NCI-H2227 (cell line): Measurements from ENCODE around the gene KCNQ1OT1.

ENCODE experiments used
- DNase-seq: peaks from one replicate; lab custom pipeline; 2025; ENCODE audit not compliant: unreplicated experiment; lab: John Stamatoyannopoulos, UW

KCNQ1OT1 gene

GRCh38 chr11:2669634-2670469 is 29.9 kb downstream of the KCNQ1OT1 start:
- no peak for DNase-seq

- no peak for DNase-seq
Measured at GRCh38 chr11:2668876-2669275, 30.9 kb downstream of the KCNQ1OT1 start.

- DNase-seq: no peak
Measured at GRCh38 chr11:2667940-2668339, 31.9 kb downstream of the KCNQ1OT1 start.

- no peak for DNase-seq
Measured at GRCh38 chr11:2666828-2667570, 32.8 kb downstream of the KCNQ1OT1 start.

GRCh38 chr11:2666401-2666741 is 33.4 kb downstream of the KCNQ1OT1 start:
- DNase-seq: no peak

- DNase-seq: no peak
Measured at GRCh38 chr11:2665526-2666400, 34.0 kb downstream of the KCNQ1OT1 start.

- DNase-seq: no peak
Measured at GRCh38 chr11:2664791-2665525, 34.8 kb downstream of the KCNQ1OT1 start.

GRCh38 chr11:2664376-2664775 is 35.4 kb downstream of the KCNQ1OT1 start:
- no peak for DNase-seq

- DNase-seq: no peak
Measured at GRCh38 chr11:2663915-2664314, 35.9 kb downstream of the KCNQ1OT1 start.

GRCh38 chr11:2663506-2663905 is 36.3 kb downstream of the KCNQ1OT1 start:
- DNase-seq: no peak

- no peak for DNase-seq
Measured at GRCh38 chr11:2662430-2663299, 37.1 kb downstream of the KCNQ1OT1 start.

GRCh38 chr11:2662024-2662312 is 37.8 kb downstream of the KCNQ1OT1 start:
- no peak for DNase-seq

GRCh38 chr11:2661173-2662023 is 38.4 kb downstream of the KCNQ1OT1 start:
- no peak for DNase-seq

GRCh38 chr11:2660357-2660939 is 39.3 kb downstream of the KCNQ1OT1 start:
- no peak for DNase-seq

- DNase-seq: no peak
Measured at GRCh38 chr11:2657697-2658284, 42.0 kb downstream of the KCNQ1OT1 start.

GRCh38 chr11:2656859-2657258 is 42.9 kb downstream of the KCNQ1OT1 start:
- DNase-seq: no peak

GRCh38 chr11:2655834-2656622 is 43.8 kb downstream of the KCNQ1OT1 start:
- DNase-seq: no peak
